Activated T-cell treated with anti-CD3 and anti-CD28 coated beads, Interleukin-2, amount 50 U/mL, for 4 hours (primary cell): ENCODE results near the gene MAST4. TPM values are rescaled to one million over a fixed set of nuclear protein-coding genes. Genes with fewer than 3 reads are reported as not detected.
A peak's percentile ranks its signal among the peaks of the same experiment; 100 is the strongest.

Experiments used
- ATAC-seq, 2 donors: fragments of 200-7000 bp; cut with Tn5 transposase; one replicate each; pipeline ENCODE4 v1.10.0; 2021
- DNase-seq: peaks from one replicate; pipeline ENCODE4 v3.0.0-alpha.2; 2020
- H3K27me3 Mint-ChIP-seq: one replicate; pipeline ENCODE4 v1.8.0; 2021; ENCODE audit warnings: low read depth, mixed read lengths
- H3K36me3 Mint-ChIP-seq: one replicate; pipeline ENCODE4 v1.8.0; 2022; ENCODE audit warnings: mixed read lengths; ENCODE audit not compliant: insufficient read depth
- H3K4me1 Mint-ChIP-seq: one replicate; pipeline ENCODE4 v1.8.0; 2021; ENCODE audit warnings: low read depth, mixed read lengths
- H3K4me3 Mint-ChIP-seq: one replicate; pipeline ENCODE4 v1.8.0; 2021; ENCODE audit warnings: mild to moderate bottlenecking, moderate library complexity, mixed read lengths
- H3K9me3 Mint-ChIP-seq: one replicate; pipeline ENCODE4 v1.8.0; 2021; ENCODE audit warnings: mixed read lengths
- total RNA-seq, 3 donors: library from RNA; stranded (reverse); gene quantifications; one replicate each; pipeline ENCODE4 v1.2.1, GENCODE V29; 2021

The MAST4 gene
- total RNA-seq, 3 donors from 2014 or later, result 9.5 to 16.5 (median 15.5) TPM

DNA sequence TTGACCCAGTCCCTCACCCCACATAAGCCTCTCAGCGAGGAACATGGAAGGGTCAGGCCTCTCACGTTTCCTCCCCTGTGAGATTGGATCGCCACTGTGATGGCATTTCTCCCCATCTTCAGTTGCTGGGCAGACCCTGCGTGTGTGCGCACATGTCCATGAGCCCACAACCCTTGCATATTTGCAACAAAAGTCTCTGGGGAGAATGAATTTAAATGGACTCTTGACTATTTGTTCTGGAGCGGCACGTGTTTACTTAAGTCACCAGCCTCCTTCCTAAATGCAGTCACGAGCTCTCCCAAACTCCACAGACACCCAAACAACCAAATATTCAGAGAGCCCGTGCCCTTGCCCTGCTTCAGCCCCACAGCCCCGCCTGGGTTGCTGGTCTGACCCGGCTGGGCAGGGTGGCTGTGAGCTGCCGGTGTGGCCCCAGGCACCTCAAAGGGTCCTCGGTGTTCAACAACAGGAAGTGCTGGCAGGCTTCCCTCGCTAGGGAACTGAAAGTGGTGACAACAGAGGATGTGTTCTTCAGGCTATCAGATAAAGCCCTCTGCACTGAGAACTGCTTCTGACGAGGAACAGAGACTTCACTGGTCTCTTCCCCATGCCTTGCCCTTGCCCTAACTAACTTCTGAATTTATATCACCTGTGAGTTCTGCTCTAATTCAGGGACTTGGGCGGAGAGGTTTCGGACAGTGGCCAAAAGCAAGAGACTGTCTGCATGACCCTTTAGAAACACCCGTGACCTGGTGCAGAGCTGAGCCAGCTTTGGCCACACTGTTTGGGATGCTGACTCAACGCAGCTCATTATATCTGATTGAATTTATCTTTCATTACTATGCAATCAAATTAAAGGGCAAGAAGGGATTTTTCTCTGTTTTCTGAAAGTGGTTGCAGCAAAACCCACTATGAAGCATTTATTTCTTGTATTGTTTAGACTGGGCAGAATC is 619.6 kb downstream of the MAST4 start:
- peak; percentile 94 to 97 for ATAC-seq
- H3K4me3 Mint-ChIP-seq, result peak overlapping the region; percentile 75

DNA sequence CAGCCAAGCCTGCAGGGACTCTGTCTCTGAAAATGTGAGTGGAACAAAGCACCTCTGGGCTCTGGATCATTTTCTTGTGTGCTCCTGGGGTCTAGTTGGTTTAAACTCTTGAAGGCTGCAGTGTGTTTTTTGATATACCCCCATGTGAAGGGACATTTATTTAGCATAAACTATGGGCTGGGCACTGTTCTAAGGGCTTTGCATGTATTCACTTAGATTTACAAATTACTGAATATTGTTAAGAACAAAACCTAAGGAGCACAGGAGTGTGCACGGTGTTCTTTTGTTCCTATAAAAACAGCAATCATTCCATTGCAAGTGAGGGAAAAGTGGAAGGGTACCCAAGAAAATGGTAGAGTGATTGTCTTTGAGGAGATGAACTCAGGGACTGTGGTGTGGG is 620.4 kb downstream of the MAST4 start:
- Mint-ChIP-seq H3K36me3 (no peaks in the 10 kb centered on the region), H3K4me3 (peak overlapping the region; percentile 75), H3K27me3 (no peaks in the 10 kb centered on the region), H3K4me1 (peaks cover 63% of the 10 kb centered on the region), H3K9me3 (no peaks in the 10 kb centered on the region)
- DNase-seq (no peak), ATAC-seq (no peak)

More for the DNA sequence above, 619.6 kb downstream of the MAST4 start:
- H3K36me3 Mint-ChIP-seq, result no peaks in the 10 kb centered on the region
- H3K27me3 Mint-ChIP-seq, result no peaks in the 10 kb centered on the region
- H3K4me1 Mint-ChIP-seq, result peaks cover 56% of the 10 kb centered on the region
- no peaks in the 10 kb centered on the region for H3K9me3 Mint-ChIP-seq
- peak; percentile 41 for DNase-seq
